IPS-18c (cell line): ENCODE results near the gene FAM169A.
A peak's percentile ranks its signal among the peaks of the same experiment; 100 is the strongest.
"Not testable (repeated sequence)": the region's sequence is repeated elsewhere in the genome, so short reads cannot be mapped to it uniquely, and the experiment has no call there.

Source experiments
- H3K4me3 ChIP-seq: 2 replicates; pipeline ENCODE4 v1.7.0; 2013; ENCODE audit warnings: low read depth, mild to moderate bottlenecking, low read length, moderate library complexity; ENCODE audit not compliant: insufficient read depth
- H3K9me3 ChIP-seq: one replicate; pipeline ENCODE4 v1.6.1; 2013; ENCODE audit warnings: mild to moderate bottlenecking, low read length, moderate library complexity; ENCODE audit not compliant: control insufficient read depth, insufficient read depth

Gene FAM169A

DNA sequence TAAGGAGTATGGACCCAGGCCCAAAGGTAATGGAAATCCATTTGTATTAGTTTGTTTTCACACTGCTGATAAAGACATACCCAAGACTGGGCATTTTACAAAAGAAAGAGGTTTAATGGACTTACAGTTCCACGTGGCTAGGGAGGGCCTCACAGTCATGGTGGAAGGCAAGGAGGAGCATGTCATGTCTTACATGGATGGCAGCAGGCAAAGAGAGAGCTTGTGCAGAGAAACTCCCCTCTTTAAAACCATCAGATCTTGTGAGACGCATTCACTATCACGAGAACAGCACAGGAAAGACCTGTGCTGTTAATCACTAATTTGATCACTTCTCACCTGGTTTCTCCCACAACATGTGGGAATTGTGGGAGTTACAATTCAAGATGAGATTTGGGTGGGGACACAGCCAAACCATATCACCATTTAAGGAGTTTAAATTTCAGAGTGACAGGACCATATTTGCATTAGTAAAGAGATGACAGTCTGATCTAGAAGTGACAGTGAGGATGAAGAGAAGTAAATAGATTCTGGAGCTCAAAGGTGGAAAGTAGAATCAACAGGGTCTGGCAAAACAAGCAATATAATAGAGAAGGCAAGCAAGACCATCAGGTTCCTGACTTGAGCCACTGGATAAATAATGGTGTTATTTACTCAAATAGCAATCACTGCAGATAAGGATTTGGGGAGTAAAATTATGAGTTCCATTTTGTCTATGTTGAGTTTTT, 7.5 kb upstream of the FAM169A start:
- Histone ChIP-seq H3K4me3 (no peak overlapping the region), H3K9me3 (no peaks in the 10 kb centered on the region)

DNA sequence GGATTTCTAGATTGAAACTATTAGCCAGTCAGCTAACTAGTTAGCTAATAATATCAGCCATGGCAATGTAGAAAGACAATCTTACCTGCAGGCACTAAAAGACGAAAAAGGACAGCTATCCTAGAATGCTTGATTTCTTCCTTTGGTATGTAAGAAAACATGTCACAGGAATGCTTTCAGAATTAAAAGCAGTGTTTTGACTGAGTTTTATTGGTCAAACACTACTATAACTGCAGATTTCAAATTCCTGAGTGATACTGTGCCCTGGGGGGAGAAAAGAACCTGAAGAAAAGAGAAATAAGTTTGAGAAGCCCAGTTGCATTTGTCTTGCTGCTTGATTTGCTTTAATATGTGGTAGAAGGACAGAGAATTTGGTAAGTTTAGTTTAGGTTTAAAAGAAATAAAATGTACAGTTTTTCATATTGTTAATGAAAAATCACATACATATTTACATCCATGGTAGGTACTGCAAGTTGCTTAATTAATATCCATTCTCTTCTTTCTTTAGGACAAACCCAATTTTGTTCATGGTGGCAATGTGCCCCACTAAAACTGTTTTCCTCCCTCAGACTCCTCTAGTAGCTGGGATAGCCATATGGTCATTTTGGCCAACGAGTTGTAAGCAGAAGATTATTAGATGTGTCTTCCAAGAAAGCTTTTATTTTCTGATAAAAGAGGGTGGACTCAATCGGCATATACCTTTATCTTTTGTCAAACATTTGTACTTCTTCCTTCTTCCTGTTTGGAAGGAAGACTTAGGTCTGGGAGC, 4.3 kb upstream of the FAM169A start:
- Histone ChIP-seq H3K9me3 (no peaks in the 10 kb centered on the region), H3K4me3 (no peak overlapping the region)

GRCh38 chr5:74869414-74869813, 3.2 kb upstream of the FAM169A start:
- H3K9me3 ChIP-seq, H3K4me3 ChIP-seq: not testable (repeated sequence)

GRCh38 chr5:74866596-74867162, 492 bp upstream of the FAM169A start:
- Histone ChIP-seq H3K9me3 (no peaks in the 10 kb centered on the region), H3K4me3 (peak overlapping the region; percentile 64)

DNA sequence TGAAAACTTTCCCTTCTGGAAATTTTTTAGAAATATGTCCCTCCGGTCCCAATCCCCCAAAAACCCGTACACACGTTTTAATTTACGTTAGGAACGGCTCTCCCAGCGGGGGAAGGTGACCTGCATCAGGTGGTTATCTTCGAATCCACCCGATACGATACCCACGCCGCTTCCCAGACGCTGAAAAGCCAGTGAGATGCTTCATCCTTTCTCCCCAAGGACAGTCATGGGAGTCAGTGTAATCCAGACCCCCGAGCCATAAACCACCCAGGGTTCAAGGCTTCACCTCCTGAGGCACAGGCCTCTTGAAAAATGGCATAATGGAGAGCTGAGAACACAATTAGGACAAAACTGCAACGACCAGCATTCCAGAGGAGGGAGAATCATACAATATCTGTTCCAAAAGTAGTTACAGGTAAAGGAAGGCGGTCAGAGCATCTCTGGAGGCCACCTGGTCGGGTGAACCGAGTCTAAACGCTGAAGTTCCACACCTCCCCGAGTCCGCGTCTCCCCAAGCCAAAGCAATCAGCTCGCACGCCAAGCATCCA, 857 bp downstream of the FAM169A start:
- Histone ChIP-seq H3K4me3 (peak overlapping the region; percentile 64), H3K9me3 (no peaks in the 10 kb centered on the region)

DNA sequence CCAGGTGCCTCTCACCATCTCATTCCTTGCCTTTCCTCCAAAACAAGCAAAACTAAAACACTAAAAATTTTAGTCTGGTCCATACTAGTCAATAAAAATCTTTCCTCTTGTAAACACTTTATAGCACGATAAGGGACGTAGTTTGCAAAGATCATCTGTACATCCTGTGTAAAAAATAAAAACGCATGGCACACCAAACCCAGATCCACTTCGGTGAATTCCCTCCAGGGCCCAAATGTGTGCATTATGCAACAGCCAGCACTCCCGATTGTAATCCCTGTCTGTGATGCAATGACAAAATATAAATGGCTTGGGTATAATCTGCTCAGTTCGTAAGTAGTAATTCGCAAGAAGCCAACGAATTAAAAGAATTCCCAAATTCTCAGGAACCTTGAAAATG, 1.4 kb downstream of the FAM169A start:
- peak overlapping the region; percentile 64 for H3K4me3 ChIP-seq
- H3K9me3 ChIP-seq: no peaks in the 10 kb centered on the region

DNA sequence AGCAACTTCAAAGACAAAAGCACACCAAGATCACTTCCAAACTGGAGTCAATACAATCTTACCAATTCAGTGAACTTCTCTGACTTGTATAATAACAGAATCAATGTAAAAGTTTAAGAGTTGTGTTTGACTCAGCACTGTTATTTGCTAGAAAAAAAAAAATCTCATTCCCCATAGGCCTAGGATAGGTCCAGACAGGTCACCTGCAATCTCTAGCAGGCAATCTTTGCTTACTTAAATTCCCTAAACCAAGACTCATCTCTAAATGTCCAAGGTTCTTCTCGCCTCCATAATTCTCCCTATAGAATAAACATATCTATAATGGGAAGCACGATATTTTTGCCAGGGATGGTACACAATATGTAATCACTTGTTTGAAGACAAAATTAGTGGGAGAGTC, 2.5 kb downstream of the FAM169A start:
- Histone ChIP-seq H3K9me3 (no peaks in the 10 kb centered on the region), H3K4me3 (0 out of 2 replicates have a peak overlapping the region, but pooled peaks have one; percentile 64)

DNA sequence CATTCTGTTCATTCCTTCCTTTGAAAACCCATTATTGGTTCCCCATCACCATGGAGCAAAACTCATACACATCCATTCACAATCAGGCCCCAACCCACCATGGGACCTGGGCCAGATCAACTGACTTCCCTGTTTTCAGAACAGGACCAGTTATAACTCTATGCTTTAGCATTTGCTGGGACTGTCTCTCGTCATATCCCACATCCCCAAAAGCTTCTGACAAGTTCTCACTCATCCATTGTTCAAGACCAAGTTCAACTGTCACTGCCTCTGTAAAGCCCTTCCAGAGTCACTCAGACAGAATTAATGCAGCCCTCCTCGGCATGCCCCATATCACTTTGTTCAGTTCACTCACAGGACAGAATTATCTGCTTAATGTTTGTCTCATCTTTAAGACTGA, 4.0 kb downstream of the FAM169A start:
- no peaks in the 10 kb centered on the region for H3K9me3 ChIP-seq
- H3K4me3 ChIP-seq: no peak overlapping the region

DNA sequence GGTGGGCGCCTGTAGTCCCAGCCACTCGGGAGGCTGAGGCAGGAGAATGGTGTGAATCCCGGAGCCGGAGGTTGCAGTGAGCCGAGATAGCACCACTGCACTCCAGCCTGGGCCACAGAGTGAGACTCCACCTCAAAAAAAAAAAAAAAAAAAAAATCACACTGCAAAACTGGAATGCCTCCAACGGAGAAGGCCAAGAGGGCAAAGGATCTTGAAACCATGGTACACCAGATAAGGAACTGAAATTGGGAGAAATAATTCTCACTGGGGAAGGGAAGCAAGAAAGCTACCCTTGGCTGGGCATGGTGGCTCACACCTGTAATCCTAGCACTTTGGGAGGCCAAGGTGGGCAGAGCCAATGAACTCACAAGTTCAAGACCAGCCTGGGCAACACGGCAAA, 9.2 kb downstream of the FAM169A start:
- H3K4me3 ChIP-seq, H3K9me3 ChIP-seq: not testable (repeated sequence)

GRCh38 chr5:74853256-74853655, 12.9 kb downstream of the FAM169A start:
- no peaks in the 10 kb centered on the region for H3K9me3 ChIP-seq

DNA sequence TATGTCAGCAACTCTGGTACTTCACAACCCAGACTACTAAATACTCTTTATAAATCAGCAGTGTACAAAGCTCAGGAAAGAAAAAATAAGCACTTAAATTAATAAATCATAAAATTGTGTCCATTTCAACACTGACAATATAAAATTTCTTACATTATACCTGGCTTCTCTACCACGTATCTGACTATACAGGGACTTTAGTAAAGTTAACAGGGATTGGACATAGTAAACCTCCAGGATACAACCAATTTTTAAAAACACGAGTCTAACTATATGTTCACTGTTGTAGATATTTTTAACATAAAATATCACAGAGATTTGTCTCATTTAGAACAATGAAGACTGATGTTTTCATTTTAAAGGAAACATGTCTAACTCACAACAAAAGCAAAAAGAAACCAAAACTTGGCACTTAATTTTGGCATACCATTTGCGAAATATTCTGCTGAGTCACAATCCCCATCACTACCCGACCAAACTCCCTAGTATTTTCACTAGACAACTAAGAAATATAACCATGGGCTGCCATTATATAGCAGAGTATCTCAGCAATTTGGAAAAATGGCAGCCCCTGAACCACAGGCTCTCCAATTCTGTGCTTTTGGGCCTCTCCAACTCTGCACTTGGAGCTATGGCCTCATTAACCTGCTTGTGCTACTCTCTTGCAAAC, 14.4 kb downstream of the FAM169A start:
- Histone ChIP-seq H3K4me3 (no peak overlapping the region), H3K9me3 (no peaks in the 10 kb centered on the region)

More at GRCh38 chr5:74853256-74853655, 12.9 kb downstream of the FAM169A start:
- H3K4me3 ChIP-seq: no peak overlapping the region

GRCh38 chr5:74850789-74851425, 15.3 kb downstream of the FAM169A start:
- Histone ChIP-seq H3K4me3 (no peak overlapping the region), H3K9me3 (no peaks in the 10 kb centered on the region)

GRCh38 chr5:74850030-74850429, 16.2 kb downstream of the FAM169A start:
- Histone ChIP-seq H3K9me3 (no peaks in the 10 kb centered on the region), H3K4me3 (no peak overlapping the region)

- no peaks in the 10 kb centered on the region for H3K9me3 ChIP-seq
- no peak overlapping the region for H3K4me3 ChIP-seq
Measured at GRCh38 chr5:74848553-74849025, 17.6 kb downstream of the FAM169A start.

DNA sequence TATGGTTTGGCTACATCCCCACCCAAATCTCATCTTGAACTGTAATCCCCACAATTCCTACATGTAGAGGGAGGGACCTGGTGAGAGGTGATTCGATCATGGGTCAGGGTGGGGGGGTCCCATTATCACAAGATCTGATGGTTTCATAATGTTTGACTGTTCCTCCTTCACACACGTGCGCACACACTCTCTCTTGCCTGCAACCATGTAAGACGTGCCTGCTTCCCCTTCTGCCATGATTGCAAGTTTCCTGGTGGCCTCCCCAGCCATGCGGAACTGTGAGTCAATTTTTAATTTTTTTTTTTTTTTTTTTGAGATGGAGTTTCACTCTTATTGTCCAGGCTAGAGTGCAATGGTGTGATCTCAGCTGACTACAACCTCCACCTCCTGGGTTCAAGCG, 27.0 kb downstream of the FAM169A start:
- H3K9me3 ChIP-seq: no peaks in the 10 kb centered on the region
- no peak overlapping the region for H3K4me3 ChIP-seq

- no peak overlapping the region for H3K4me3 ChIP-seq
- H3K9me3 ChIP-seq: no peaks in the 10 kb centered on the region
Measured at GRCh38 chr5:74838262-74838661, 27.9 kb downstream of the FAM169A start.

GRCh38 chr5:74837115-74837514, 29.1 kb downstream of the FAM169A start:
- Histone ChIP-seq H3K4me3 (no peak overlapping the region), H3K9me3 (no peaks in the 10 kb centered on the region)
